GM20431 (cell line): ENCODE data around the gene TRMT10C.

Source experiments
- in situ Hi-C: fragments of 300-500 bp; cut with MseI, MboI; formaldehyde crosslinking; loops from one replicate; pipeline ENCODE4 v1.15.0; 2020; ENCODE audit warnings: low sequenced_read_pairs; ENCODE audit not compliant: unreplicated experiment

Gene TRMT10C

GRCh38 chr3:101615525-101615924 is 53.9 kb downstream of the TRMT10C start:
- in situ Hi-C loops = no loop called here
